C4-2B (cell line): ENCODE data around the gene GDPD3.

Experiments used
- H3K27ac ChIP-seq: fragments of 450-650 bp; 2 replicates; pipeline ENCODE4 v1.5.1; 2017
- ZFX ChIP-seq: fragments of 450-650 bp; IDR thresholded peaks from 2 replicates; pipeline ENCODE4 v1.6.1; 2017
- TF ChIP-seq, protein P1 (sequence below): fragments of 450-650 bp; conservative IDR thresholded peaks from 2 replicates; pipeline ENCODE4 v1.5.1; 2017; ENCODE audit warnings: mild to moderate bottlenecking

The GDPD3 gene, protein sequence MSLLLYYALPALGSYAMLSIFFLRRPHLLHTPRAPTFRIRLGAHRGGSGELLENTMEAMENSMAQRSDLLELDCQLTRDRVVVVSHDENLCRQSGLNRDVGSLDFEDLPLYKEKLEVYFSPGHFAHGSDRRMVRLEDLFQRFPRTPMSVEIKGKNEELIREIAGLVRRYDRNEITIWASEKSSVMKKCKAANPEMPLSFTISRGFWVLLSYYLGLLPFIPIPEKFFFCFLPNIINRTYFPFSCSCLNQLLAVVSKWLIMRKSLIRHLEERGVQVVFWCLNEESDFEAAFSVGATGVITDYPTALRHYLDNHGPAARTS

DNA sequence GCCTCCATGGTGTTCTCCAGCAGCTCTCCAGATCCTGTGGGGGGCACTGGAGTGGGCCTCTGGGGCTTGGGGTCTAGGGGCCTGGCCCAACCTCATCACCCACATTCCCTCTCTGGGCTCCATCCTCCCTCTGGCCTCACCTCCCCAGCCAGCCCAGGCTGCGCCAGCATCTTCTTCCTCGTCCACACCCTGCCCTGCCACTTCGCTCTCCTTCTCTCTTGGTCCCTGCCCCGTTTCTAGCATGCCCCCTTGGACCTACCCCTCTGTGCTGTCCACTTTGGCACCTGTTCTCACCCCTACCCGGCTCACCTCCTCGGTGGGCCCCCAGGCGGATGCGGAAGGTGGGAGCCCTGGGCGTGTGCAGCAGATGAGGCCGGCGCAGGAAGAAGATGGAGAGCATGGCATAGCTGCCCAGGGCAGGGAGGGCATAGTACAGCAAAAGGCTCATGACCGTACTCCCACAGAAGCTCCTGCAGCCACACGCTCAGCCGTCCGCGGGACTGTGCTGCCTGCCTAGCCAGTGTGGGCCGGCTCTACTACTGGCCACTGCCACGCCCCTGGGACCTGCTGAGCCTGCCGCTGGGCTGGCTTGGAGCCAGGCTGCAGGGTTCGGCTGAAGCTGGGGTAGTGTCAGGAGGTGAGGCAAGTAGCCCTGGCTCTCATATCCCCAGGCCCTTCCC lies at the start of gene GDPD3:
TSS of gene GDPD3 (minus strand) at position 507 of the 680 bp plus-strand sequence. CDS start at position 448, 59 bp downstream.
- TF ChIP-seq, protein P1, sequence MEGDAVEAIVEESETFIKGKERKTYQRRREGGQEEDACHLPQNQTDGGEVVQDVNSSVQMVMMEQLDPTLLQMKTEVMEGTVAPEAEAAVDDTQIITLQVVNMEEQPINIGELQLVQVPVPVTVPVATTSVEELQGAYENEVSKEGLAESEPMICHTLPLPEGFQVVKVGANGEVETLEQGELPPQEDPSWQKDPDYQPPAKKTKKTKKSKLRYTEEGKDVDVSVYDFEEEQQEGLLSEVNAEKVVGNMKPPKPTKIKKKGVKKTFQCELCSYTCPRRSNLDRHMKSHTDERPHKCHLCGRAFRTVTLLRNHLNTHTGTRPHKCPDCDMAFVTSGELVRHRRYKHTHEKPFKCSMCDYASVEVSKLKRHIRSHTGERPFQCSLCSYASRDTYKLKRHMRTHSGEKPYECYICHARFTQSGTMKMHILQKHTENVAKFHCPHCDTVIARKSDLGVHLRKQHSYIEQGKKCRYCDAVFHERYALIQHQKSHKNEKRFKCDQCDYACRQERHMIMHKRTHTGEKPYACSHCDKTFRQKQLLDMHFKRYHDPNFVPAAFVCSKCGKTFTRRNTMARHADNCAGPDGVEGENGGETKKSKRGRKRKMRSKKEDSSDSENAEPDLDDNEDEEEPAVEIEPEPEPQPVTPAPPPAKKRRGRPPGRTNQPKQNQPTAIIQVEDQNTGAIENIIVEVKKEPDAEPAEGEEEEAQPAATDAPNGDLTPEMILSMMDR, result no peak; the same call in 1 of the 2 replicates
- H3K27ac ChIP-seq, result no peak within 1 kb of the TSS

DNA sequence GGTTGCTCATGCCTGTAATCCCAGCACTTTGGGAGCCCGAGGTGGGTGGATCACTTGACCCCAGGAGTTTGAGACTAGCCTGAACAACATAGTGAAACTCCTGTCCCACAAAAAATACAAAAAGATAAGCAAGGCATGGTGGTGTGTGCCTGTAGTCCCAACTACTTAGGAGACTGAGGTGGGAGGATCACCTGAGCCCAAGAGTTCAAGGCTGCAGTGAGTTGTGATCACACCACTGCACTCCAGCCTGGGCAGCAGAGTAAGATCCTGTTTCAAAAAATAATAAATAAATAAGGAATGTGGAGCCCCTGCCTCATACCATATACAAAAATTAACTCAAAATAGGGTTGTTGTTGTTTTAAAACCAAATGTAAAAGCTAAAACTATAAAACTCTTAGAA lies 43.9 kb upstream of the GDPD3 start:
- no peak overlapping the region for H3K27ac ChIP-seq
- TF ChIP-seq, protein P1, result no peak
- no peak for TF ChIP-seq ZFX

DNA sequence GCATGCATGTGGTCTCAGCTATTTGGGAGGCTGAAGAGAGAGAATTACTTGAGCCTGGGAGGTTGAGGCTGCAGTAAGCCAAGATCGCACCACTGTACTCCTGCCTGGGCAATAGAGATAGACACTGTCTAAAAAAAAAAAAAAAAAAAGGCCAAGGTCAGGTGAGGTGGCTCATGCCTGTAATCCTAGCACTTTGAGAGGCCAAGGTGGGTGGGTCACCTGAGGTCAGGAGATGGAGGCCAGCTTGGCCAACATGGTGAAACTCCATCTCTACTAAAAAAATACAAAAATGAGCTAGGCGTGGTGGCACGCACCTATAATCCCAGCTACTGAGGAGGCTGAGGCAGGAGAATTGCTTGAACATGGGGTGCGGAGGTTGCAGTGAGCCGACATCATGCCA lies 41.9 kb upstream of the GDPD3 start:
- no peak for TF ChIP-seq ZFX
- TF ChIP-seq, protein P1, result no peak
- H3K27ac ChIP-seq, result no peak overlapping the region

DNA sequence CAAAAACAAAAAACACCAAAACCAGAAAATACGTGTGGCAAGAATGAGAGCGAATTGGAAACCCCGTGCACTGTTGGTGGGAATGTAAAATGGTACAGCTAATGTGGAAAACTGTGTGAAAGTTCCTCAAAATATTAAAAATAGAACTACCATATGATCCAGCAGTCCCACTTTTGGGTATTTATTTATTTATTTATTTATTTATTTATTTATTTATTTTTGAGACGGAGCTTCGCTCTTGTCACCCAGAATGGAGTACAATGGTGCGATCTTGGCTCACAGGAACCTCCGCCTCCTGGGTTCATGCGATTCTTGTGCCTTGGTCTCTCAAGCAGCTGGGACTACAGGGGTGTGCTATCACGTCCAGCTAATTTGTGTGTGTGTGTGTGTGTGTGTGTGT lies 39.2 kb upstream of the GDPD3 start:
- TF ChIP-seq, protein P1, result no peak
- H3K27ac ChIP-seq, result no peak overlapping the region

DNA sequence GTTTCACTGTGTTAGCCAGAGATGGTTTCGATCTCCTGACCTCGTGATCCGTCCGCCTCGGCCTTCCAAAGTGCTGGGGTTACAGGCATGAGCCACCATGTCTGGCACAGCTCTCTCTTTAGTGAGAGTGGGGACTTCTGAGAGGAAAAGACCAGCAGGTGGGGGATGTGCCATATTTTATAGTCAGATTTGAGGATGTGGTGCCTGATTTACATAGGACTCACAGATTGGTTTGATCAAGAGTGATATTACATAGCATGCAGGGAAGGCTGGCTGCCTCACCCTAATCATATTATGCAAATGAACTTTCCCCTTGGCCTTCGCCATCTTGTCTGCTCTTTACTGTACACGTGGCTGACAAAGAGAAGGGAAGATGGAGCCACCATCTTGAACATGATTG lies 37.8 kb upstream of the GDPD3 start:
- TF ChIP-seq ZFX, result no peak
- TF ChIP-seq, protein P1, result no peak
- H3K27ac ChIP-seq, result no peak overlapping the region

DNA sequence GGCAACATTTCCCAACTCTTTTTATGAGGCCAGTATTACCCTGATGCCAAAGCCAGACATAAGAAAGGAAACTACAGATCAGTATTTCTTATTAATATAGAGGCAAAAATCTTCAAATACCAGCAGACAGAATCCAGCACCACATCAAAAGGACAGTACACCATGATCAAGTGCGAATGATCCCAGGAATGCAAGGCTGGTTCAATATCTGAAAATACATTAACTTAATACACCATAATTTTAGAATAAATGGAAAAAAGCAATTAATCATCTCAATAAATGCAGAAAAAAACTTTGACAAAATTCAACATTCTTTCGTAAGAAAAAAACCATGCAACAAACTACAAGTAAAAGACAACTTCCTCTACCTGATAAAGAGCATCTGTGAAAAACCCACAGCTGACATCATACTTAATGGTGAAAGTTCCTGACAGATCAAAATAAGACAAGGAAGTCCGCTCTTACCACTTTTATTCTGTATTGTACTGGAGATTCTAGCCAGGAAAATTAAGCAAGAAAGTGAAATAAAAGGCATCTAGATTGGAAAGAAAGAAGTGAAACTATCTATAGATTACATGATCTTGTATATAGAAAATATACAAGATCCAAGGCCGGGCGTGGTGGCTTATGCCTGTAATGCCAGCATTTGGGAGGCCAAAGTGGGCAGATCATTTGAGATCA lies 36.1 kb upstream of the GDPD3 start:
- no peak overlapping the region for H3K27ac ChIP-seq
- TF ChIP-seq, protein P1, result no peak
- TF ChIP-seq ZFX, result no peak
